Measurements from ENCODE around the gene MSANTD1.
A peak's percentile ranks its signal among the peaks of the same experiment; 100 is the strongest.

The MSANTD1 gene

GRCh38 chr4:3248811-3249661 is at the start of gene MSANTD1:
MSANTD1 (plus strand) TSS chr4:3249159; CDS start chr4:3249223, 64 bp downstream.
- peak; percentile 68 for DNase-seq

- DNase-seq: no peak
Measured at GRCh38 chr4:3199653-3200422, 49.1 kb upstream of the MSANTD1 start.

- no peak for DNase-seq
Measured at GRCh38 chr4:3200423-3201090, 48.4 kb upstream of the MSANTD1 start.

- no peak for DNase-seq
Measured at GRCh38 chr4:3201718-3202702, 46.9 kb upstream of the MSANTD1 start.

GRCh38 chr4:3202836-3203820 is 45.8 kb upstream of the MSANTD1 start:
- no peak for DNase-seq

GRCh38 chr4:3203971-3204431 is 45.0 kb upstream of the MSANTD1 start:
- no peak for DNase-seq

- DNase-seq: no peak
Measured at GRCh38 chr4:3205995-3206394, 43.0 kb upstream of the MSANTD1 start.

GRCh38 chr4:3206439-3207100 is 42.4 kb upstream of the MSANTD1 start:
- DNase-seq: no peak

- DNase-seq: no peak
Measured at GRCh38 chr4:3207531-3208037, 41.4 kb upstream of the MSANTD1 start.

- DNase-seq: no peak
Measured at GRCh38 chr4:3208826-3209225, 40.1 kb upstream of the MSANTD1 start.

GRCh38 chr4:3209551-3210325 is 39.2 kb upstream of the MSANTD1 start:
- no peak for DNase-seq

GRCh38 chr4:3210467-3210866 is 38.5 kb upstream of the MSANTD1 start:
- DNase-seq: no peak

- DNase-seq: no peak
Measured at GRCh38 chr4:3211866-3212265, 37.1 kb upstream of the MSANTD1 start.

GRCh38 chr4:3212391-3213105 is 36.4 kb upstream of the MSANTD1 start:
- no peak for DNase-seq

GRCh38 chr4:3213106-3213425 is 35.9 kb upstream of the MSANTD1 start:
- DNase-seq: no peak

GRCh38 chr4:3213661-3214250 is 35.2 kb upstream of the MSANTD1 start:
- DNase-seq: no peak

GRCh38 chr4:3215256-3215655 is 33.7 kb upstream of the MSANTD1 start:
- no peak for DNase-seq

GRCh38 chr4:3215733-3216132 is 33.2 kb upstream of the MSANTD1 start:
- DNase-seq: no peak
